HG03196 (cell line): ENCODE results near the gene DPH5.
"Not testable (repeated sequence)": the region's sequence is repeated elsewhere in the genome, so short reads cannot be mapped to it uniquely, and the experiment has no call there.

Source experiments
- ATAC-seq: cut with Tn5 transposase; IDR thresholded peaks from one replicate; pipeline ENCODE4 v1.9.1; 2021; ENCODE audit not compliant: unreplicated experiment

The DPH5 gene

GRCh38 chr1:100947816-100948215 lies 77.8 kb downstream of the DPH5 start:
- not testable (repeated sequence) for ATAC-seq

- ATAC-seq = not testable (repeated sequence)
Measured at GRCh38 chr1:100946064-100946463, 79.5 kb downstream of the DPH5 start.

- no peak for ATAC-seq
Measured at GRCh38 chr1:100943533-100943932, 82.1 kb downstream of the DPH5 start.

- no peak for ATAC-seq
Measured at GRCh38 chr1:100942304-100943046, 83.1 kb downstream of the DPH5 start.

GRCh38 chr1:100941580-100942216 lies 83.9 kb downstream of the DPH5 start:
- no peak for ATAC-seq

GRCh38 chr1:100941098-100941527 lies 84.5 kb downstream of the DPH5 start:
- no peak for ATAC-seq
